Hepatocyte (in vitro differentiated cells): Measurements from ENCODE around the gene ATG101.

Experiments used
- CTCF ChIP-seq: fragments of 200-600 bp; sonication (generic); IDR thresholded peaks from 2 replicates; pipeline ENCODE4 v1.5.1; 2016; ENCODE audit warnings: antibody characterized with exemption, mild to moderate bottlenecking; ENCODE audit not compliant: poor library complexity
- EZH2 ChIP-seq: fragments of 200-600 bp; sonication (generic); IDR thresholded peaks from 2 replicates; pipeline ENCODE4 v1.6.1; 2016; ENCODE audit warnings: antibody characterized with exemption, mild to moderate bottlenecking, borderline replicate concordance
- EZH2phosphoT487 ChIP-seq: fragments of 200-600 bp; sonication (generic); IDR thresholded peaks from one replicate; pipeline ENCODE4 v1.6.1; 2018; ENCODE audit warnings: antibody characterized with exemption, mild to moderate bottlenecking, low read depth, moderate library complexity; ENCODE audit not compliant: unreplicated experiment, severe bottlenecking

DNA sequence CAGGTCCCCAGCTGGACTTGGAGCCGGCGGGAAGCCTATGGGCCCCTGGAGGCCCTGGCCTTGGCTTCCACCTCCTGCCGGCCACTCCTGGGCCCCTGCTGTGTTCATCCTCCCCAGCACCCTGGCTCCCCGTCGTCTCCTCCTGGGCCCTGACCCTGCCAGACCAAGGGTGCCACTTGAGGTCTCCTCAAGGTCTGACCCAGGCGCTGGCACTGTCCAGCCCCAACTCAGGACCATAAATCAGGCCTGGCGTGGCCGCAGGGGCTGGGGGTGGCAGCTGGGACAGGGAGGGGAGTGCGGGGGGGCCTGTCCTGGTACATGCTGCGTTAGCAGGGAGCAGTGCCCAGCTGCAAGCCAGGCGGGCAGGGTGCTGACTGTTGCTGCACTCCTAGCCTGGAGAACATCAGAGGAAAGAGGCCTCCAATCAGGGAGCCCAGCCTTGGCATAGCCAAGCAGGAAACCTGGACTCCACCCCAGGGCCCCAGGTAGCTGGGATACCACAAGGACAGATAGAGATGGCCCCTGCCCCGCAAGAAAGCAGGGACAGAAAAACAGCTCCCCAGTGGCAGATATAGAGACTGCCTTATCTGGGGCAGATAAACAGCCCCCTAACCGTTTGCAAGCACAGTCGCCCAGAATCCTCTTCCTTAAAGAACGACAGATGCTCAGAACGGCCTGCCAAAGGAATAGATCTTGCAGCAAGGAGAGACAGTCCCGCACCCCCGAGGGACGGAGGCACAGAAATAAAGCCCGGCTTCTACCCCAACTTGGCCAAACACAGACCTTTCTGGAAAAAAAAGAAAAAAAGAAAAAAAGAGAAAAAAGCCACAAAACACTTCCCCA lies 6.5 kb upstream of the ATG101 start:
- TF ChIP-seq CTCF, result no peak
- TF ChIP-seq EZH2, result no peak
- TF ChIP-seq EZH2phosphoT487, result no peak
